ENCODE results near the gene ARMC7. TPM values are rescaled to one million over a fixed set of nuclear protein-coding genes. Genes with fewer than 3 reads are reported as not detected.

ARMC7 gene
- polyA plus RNA-seq, 1 donor (not counting 4 experiments of a cell fraction or from before 2014, with no cell fraction given), result 4.2 TPM

- Histone ChIP-seq H4K20me1 (ENCODE audit: control insufficient read depth, extremely low read depth, insufficient read depth, low read length) (peaks cover 13% of the 10 kb centered on the region), H3K36me3 (ENCODE audit: control insufficient read depth in 2 of 2, extremely low read depth in 1 of 2, insufficient read depth in 2 of 2, low read length in 2 of 2) (peaks cover 0 to 9% of the 10 kb centered on the region in 2 experiments), H2AFZ (ENCODE audit: control insufficient read depth, low read length) (no peak overlapping the region), H3K4me3 (ENCODE audit: control insufficient read depth in 2 of 3, extremely low read depth in 1 of 3, insufficient read depth in 2 of 3, low read depth in 1 of 3, low read length in 3 of 3) (peak overlapping the region; percentile 84 to 99 (median 88)), H3K4me1 (ENCODE audit: control insufficient read depth, extremely low read depth, insufficient read depth, low read length) (peaks cover 26% of the 10 kb centered on the region), H3K9me1 (ENCODE audit: control insufficient read depth, extremely low read depth, insufficient read depth, low read length) (peaks cover 4% of the 10 kb centered on the region), H3K27me3 (ENCODE audit: control insufficient read depth, extremely low read depth, insufficient read depth, low read length) (no peaks in the 10 kb centered on the region), H3K79me2 (ENCODE audit: control insufficient read depth, insufficient read depth, low read length) (peaks cover 61% of the 10 kb centered on the region), H3K9ac (ENCODE audit: control insufficient read depth, extremely low read depth, insufficient read depth, low read length) (peak overlapping the region; percentile 92), H3K27ac (ENCODE audit: control insufficient read depth, insufficient read depth, low read length) (peak overlapping the region; percentile 77), H3K9me3 (ENCODE audit: control insufficient read depth, low read depth, low read length) (no peaks in the 10 kb centered on the region), H3K4me2 (ENCODE audit: control insufficient read depth, extremely low read depth, insufficient read depth, low read depth, low read length) (peak overlapping the region; percentile 100)
- no peak for TF ChIP-seq EZH2 (IDR thresholded peaks at IDR 0.05; ENCODE audit: low read length)
- TF ChIP-seq CTCF (optimal IDR thresholded peaks at IDR 0.05 in 1 of 3, IDR thresholded peaks at IDR 0.05 in 1 of 3, conservative IDR thresholded peaks at IDR 0.05 in 1 of 3; ENCODE audit: extremely low read depth in 1 of 3, insufficient read depth in 2 of 3, low read length in 3 of 3), result no peak
- dilution Hi-C loops (cut with MboI; ENCODE audit: extremely low pct_ligation_motif_present, low sequenced_read_pairs), result no loop called here
- FAIRE-seq, result peak; percentile 9
- no peak for DNase-seq (ENCODE audit: low read depth, low spot score)
Measured at GRCh38 chr17:75152922-75153779, 43.4 kb downstream of the ARMC7 start.

DNA sequence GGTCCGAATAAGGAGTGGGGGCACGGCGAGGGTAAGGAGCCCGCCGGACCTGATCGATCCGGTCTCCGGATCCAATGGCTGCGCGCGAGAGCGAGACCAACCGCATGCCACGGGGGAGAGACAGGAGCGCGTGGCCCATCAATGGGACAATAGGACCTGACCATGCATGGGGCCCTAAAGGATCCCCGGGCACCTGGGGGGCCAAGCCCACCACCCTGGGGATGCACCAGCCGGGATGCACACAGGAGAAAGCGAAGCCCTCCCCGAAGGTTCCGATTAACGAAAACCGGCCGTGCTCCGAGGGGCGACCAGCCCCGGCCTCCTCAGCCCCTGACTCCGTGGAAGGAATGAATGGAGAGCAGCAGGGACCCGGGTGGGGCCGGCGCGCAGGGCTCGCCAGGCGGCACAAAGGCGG, 44.0 kb downstream of the ARMC7 start:
- peaks cover 4% of the 10 kb centered on the region for H3K9me1 ChIP-seq (ENCODE audit: control insufficient read depth, extremely low read depth, insufficient read depth, low read length)
- FAIRE-seq (no peak), DNase-seq (ENCODE audit: low read depth, low spot score) (no peak)
- H3K79me2 ChIP-seq (ENCODE audit: control insufficient read depth, insufficient read depth, low read length), result peaks cover 55% of the 10 kb centered on the region
- peak overlapping the region; percentile 92 for H3K9ac ChIP-seq (ENCODE audit: control insufficient read depth, extremely low read depth, insufficient read depth, low read length)
- H3K4me2 ChIP-seq (ENCODE audit: control insufficient read depth, extremely low read depth, insufficient read depth, low read depth, low read length), result peak overlapping the region; percentile 81
- no peaks in the 10 kb centered on the region for H3K27me3 ChIP-seq (ENCODE audit: control insufficient read depth, extremely low read depth, insufficient read depth, low read length)
- H3K27ac ChIP-seq (ENCODE audit: control insufficient read depth, insufficient read depth, low read length), result peak overlapping the region; percentile 77
- dilution Hi-C loops (cut with MboI; ENCODE audit: extremely low pct_ligation_motif_present, low sequenced_read_pairs), result no loop called here
- H3K4me1 ChIP-seq (ENCODE audit: control insufficient read depth, extremely low read depth, insufficient read depth, low read length), result peaks cover 32% of the 10 kb centered on the region
- no peaks in the 10 kb centered on the region for H3K9me3 ChIP-seq (ENCODE audit: control insufficient read depth, low read depth, low read length)
- TF ChIP-seq EZH2 (IDR thresholded peaks at IDR 0.05; ENCODE audit: low read length) (no peak), CTCF (optimal IDR thresholded peaks at IDR 0.05 in 1 of 3, IDR thresholded peaks at IDR 0.05 in 1 of 3, conservative IDR thresholded peaks at IDR 0.05 in 1 of 3; ENCODE audit: extremely low read depth in 1 of 3, insufficient read depth in 2 of 3, low read length in 3 of 3) (no peak)
- H3K36me3 ChIP-seq (ENCODE audit: control insufficient read depth in 2 of 2, extremely low read depth in 1 of 2, insufficient read depth in 2 of 2, low read length in 2 of 2), result peaks cover 0 to 3% of the 10 kb centered on the region in 2 experiments
- H3K4me3 ChIP-seq (ENCODE audit: control insufficient read depth in 2 of 3, extremely low read depth in 1 of 3, insufficient read depth in 2 of 3, low read depth in 1 of 3, low read length in 3 of 3), result peak overlapping the region; percentile 84 to 99 (median 88)
- no peak overlapping the region for H2AFZ ChIP-seq (ENCODE audit: control insufficient read depth, low read length)
- H4K20me1 ChIP-seq (ENCODE audit: control insufficient read depth, extremely low read depth, insufficient read depth, low read length), result peaks cover 13% of the 10 kb centered on the region
